HCEC 1CT (cell line): ENCODE results near the gene PPP1R13B.
"Not testable (repeated sequence)": the region's sequence is repeated elsewhere in the genome, so short reads cannot be mapped to it uniquely, and the experiment has no call there.

Experiments used
- DNase-seq: peaks from one replicate; pipeline ENCODE4 v3.0.0-alpha.2; 2017

PPP1R13B gene

DNA sequence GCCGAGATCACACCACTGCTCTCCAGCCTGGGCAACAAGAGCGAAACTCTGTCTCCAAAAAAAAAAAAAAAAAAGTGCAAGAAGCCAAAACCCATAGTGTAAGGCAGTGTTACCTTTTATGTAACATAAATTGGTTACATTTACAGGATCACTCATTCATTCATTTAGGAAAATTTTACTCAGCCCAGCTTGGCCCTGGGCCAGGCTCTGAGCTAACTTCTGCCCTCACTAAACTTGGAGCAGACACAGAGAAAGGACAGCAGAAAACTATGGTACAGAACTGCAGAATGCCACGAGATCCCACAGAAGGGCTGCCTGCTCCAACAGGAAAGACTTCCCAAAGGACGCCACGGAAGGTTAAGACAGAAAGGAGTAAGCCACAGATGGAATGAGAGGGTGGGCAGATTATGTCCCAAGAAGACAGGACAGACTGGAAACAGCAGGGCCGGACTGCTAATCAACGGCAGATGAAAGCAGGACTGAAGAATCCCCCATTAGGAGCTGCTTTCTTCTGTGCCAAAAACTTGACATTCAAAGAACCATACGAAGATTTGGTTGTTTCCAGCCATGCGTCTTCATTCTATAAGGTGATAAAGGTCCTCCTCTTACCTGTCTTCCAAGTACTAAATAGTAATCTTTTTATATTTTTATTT lies 18.9 kb downstream of the PPP1R13B start:
- no peak for DNase-seq

DNA sequence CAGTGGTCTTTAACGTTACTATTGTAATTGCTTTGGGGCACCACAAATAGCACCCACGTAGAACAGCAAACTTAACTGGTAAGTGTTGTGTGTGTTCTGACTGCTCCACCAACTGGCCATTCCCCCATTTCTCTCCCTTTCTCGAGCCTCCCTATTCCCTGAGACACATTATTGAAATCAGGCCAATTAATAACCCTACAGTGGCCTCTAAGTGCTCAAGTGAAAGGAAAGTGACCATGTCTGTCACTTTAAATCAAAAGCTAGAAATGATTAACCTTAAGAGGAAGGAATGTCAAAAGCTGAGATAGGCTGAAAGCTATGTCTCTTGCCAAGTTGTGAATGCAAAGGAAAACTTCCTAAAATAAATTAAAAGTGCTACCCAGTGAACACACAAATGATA lies 22.3 kb downstream of the PPP1R13B start:
- no peak for DNase-seq

DNA sequence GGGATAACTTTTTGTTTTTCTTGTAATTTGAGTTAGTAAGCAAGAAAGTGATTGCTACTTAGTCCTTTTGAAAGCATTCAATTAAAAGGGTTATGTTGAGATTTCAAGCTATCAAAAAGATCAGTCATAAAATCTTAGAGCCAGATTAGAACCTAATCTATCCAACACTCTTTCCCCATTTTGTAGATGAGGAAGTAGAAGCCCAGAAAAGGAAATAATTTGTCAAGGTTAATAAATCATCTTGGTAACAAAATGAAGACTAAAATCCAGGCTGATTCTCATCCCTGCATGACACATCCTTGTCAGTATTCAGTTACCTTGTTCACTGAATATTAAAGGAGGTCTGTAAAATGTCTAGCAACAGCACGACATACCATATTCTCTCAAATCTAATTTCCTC lies 26.5 kb downstream of the PPP1R13B start:
- no peak for DNase-seq

DNA sequence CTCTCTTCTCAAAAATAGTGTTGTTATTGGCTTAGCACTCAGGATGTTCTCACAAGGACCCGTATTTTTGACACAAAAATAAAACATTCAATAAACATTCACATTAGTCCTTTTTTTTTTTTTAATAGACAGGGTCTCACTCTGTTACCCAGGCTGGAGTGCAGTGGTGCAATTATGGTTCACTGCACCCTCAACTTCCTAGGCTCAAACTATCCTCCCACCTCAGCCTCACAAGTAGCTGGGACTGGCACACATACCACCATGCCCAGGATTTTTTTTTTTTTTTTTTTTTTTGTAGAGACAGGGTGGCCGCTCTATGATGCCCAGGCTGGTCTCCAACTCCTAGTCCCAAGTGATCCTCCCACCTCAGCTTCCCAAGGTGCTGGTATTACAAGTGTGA lies 27.0 kb downstream of the PPP1R13B start:
- no peak for DNase-seq

DNA sequence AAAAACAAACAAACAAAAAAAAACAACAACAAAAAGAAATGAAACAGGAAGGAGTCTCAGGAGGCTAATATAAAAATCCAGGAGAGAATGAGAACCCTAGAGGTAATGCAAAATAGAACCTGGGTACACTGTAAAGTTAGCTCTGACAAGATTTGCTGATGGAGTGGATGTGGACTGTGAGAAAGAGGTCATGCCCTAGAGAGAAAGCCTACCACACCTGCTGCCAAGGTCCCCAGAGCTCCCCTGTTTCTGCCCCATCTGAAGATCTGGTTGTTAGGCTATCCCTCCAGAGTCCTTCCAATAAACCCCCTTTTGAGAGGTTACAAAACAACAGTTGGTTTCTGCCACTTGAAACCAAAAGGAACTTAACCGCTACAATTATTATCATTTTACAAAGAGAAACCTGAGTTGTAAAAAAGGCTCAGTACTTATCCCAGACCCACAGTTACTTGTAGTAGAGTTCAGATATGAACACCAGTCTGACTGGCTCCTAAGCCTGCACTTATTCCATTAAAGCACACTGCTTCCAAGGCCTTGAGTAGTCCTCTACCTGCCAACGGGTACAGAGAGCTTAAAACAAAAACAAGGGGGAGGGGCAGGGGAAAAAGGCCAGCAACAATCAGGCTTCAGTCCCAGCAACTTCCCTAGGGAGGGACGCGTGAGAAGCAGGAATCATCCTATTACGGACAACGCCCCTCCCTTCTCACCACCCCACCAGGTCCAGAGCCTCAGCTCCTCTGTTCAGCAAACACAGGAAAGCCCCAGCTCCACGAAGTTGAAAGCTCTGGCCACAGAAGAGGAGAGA lies 27.7 kb downstream of the PPP1R13B start:
- DNase-seq, result no peak

DNA sequence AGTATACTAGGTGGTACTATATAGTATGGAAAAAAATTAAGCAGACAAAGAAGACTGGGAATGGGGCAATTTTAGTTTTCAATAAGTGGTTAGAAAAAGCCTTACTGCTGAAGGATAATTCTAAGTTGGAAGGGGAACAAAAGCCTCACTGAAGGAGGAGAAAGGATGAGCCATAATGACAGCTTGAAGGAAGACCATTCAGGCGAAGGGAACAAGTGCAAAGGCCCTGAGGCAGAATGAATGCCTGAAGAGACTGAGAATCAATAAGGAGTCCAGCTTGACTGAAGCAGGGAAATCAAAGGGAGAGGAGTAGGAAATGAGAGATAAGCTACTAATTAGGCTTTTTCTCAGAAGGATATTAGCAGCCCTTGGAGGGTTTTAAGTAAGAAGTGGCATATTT lies 28.5 kb downstream of the PPP1R13B start:
- no peak for DNase-seq

DNA sequence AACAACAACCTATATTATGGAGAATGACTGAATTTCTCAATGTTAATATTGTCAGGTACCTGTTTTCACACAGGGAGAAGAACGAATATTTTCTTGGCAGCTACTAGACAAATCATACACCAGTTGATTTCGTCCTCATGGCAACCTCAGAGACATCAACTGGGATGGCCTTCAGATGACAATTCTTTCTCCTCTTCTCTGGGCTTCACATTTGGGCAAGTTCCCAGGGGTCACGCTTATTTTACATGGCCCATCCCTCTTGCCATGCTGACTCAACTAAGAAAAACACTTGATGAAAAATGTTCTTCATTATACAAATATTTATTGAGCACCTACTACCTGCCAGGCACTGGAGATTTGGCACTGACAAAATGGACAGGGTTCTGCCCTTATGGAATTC lies 29.0 kb downstream of the PPP1R13B start:
- DNase-seq, result no peak

DNA sequence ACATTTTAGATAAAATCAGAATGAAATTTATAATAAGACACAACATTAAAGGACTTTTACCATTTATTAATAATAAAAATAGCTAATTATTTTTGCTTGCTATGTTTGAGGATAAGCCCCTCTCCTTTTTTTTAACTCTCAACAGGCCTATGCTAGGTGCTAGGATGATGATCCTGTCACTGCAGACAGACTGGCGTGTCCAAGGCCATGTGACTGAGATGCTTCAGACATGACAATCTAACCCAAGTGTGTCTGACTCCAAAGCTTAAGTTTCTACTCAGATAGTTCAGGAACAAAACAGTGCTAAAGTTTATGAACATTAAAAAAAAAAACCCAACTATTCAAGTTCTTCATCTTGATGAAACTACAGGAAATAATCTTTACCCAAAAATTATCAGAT lies 29.8 kb downstream of the PPP1R13B start:
- no peak for DNase-seq

DNA sequence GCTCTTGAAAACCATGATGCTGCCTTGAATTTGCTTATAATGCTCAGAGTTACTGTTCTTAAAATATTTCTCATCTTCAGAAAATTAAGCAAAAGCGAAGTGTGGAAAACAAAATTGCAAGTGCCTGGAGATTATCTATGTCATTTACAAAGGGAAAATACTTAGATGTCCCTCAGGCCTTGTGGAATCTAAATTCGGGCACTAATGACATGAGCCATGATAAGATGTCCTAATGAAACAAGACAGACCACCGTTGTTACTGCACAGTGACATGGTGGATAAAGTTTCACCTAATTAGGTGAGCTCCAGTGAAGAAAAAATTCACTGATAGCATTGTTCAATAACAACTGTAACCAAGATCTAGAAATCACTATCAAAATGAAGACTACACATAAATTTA lies 30.4 kb downstream of the PPP1R13B start:
- no peak for DNase-seq

DNA sequence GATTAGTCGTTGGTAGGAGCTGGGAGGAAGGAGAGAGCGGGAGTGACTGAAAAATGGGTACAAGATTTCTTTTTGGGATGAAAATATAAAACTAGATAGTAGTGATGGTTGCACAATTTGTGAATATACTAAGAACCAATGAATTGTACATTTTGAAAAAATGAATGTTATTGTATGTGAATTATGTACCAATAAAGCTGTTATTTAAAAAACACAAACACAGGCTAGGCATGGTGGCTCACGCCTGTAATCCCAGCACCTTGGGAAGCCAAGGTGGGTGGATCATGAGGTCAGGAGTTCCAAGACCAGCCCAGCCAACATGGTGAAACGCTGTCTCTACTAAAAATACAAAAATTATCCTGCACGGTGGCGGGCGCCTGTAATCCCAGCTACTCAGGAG lies 32.1 kb downstream of the PPP1R13B start:
- DNase-seq, result no peak

DNA sequence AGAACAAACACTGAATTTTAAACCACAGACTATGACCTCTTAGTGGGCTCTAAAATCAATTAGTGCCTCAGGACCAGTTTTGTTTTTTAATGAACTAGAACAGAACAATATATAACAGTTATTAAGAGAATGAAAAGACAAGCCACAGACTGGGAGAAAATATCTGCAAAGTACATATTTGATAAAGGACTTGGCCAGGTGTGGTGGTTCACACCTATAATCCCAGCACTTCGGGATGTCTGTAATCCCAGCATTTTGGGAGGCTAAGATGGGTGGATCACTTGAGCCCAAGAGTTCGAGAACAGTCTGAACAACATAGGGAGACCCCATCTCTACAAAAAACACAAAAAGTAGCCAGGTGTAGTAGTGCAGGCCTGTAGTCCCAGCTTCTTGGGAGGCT lies 36.2 kb downstream of the PPP1R13B start:
- DNase-seq, result no peak

DNA sequence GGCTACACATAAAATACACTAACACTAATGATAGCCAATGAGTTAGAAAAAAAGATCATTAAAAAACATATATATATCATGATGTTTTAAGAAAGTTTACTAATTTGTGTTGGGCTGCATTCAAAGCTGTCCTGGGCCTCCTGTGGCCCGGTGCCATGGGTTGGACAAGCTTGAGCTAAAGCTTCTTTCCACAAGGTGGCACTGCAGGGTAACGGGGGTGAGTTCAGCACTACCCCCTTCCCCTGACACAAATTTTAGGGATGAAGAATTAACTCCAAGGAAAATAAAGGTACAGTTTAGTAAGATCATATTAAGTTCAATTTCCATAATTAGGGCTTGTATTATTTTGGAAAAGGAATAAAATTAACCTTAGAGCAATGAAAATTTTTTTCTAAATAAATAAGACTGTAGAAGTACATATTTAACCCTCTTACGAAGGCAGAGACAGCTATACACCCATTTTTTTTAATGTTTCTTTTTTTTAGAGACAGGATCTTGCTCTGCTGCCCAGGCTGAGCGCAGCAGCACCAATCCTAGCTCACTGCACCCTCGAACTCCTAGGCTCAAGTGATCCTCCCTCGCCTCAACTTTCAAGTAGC lies 38.9 kb downstream of the PPP1R13B start:
- DNase-seq, result peak; percentile 68

DNA sequence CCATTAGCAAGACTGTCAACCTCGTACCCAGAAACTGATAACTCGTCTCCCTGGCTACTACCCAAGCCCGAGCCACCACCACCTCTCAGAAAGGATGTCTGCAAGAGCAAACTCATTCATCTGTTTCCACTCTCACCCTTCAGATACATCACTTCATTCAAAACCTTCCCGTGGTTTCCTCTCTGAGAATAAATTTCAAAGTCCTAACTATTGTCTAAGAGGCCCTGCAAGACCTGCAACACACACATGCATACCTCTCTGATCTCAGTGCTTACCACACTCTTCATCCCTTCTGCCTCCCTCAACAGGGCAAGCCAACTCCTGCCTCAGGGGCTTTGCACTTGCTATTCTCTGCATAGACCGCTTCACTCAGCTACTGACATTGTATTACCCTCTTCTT lies 40.6 kb downstream of the PPP1R13B start:
- DNase-seq, result no peak

DNA sequence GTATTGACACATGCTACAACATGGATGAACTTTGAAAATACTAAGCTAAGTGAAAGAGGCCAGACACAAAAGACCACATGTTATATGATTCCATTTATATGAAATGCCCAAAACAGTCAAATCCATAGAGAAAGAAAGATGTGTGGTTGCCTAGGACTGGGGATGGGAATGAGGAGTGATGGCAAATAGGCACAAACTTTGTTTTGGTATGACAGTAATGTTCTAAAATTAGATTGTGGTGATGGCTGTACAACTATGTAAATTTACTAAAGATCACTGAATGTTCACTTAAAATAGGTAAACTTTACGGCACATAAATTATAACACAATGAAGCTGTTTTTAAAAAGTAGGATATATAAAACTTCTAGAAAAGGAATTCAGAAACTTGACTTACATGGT lies 41.7 kb downstream of the PPP1R13B start:
- no peak for DNase-seq

DNA sequence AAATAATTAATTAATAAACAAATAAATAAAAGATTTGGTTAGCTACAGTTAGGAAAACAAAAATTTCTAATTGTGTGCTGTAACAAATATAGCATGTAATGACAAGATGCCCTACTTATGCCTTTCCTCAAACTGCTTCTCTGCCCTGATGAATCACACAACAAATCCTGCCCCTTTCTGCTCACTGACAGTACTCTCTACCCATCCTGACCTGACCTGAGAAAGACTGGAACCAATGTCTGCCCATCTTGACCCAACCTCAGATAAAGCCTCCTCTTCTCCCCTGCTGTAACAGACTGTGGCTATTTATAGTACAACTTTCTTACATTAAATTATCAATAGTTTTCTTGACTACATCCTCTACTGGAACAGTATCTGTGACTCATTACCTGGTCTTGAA lies 43.7 kb downstream of the PPP1R13B start:
- DNase-seq, result peak; percentile 41

DNA sequence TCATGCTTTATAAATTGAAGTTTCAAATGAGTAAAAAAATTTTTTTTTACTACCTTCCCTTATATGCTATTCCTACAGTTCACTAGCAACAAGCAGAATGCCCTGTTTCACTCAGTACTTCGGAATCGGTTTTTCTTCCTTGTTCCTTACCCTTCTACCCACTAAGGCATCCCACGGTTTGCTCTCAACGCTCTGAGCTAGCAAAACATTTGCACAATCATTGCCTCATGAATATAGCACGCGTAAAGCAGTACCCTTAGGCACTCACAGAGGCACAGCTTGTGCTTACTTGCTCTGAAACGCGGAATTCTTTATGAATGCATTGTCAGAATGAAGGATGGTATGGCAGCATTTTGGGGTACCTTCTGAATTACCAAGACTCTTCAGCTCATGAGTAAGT lies 45.0 kb downstream of the PPP1R13B start:
- no peak for DNase-seq

DNA sequence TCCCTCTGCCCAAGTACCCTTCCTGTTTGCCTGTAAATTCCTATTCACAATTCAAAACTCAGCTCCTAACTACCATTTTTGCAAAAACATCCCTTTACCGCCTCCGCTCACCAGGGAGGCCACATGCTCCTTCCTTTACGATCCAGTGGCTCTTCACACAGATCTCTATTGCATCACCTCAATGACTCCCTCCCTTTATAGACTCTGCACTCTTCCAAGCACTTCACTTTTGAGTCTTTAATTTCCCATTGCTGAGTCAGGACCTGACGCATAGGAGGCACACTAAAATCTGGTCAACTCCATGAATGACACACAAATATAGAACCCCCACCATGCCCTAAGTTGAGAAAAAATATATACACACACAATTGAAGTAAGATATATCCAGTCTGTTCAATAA lies 45.9 kb downstream of the PPP1R13B start:
- DNase-seq, result peak; percentile 87

DNA sequence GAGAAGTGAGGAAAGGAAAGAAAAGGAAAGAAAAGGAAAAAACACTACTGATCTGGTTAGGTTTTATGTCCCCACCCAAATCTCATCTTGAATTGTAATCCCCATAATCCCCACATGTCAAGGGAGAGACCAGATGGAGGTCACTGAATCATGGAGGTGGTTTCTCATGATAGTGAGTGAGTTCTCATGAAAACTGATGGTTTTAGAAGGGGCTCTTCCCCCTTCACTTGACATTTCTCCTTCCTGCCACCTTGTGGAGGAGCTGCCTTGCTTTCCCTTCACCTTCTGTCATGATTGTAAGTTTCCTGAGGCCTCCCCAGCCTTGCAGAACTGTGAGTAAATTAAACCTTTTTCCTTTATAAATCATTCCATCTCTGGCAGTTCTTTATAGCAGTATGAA lies 54.2 kb downstream of the PPP1R13B start:
- not testable (repeated sequence) for DNase-seq

DNA sequence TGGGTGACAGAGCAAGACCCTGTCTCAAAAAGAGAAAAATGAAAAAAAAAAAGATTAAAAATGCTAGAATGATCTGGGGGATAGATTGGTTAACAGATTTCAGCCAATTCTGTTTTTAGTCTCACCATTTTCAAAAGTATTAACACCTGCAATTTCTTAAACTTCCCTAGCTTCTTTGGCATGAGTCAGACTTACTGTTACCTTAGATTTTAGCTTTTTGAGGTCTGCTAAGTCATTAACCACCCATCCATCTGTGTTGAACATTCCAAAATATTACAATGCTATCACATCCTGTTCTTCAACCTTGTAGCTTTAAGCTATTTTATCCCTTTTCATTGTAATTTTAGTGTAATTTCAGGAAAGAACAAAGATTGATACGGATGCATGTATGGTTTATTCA lies 59.3 kb downstream of the PPP1R13B start:
- DNase-seq, result no peak

DNA sequence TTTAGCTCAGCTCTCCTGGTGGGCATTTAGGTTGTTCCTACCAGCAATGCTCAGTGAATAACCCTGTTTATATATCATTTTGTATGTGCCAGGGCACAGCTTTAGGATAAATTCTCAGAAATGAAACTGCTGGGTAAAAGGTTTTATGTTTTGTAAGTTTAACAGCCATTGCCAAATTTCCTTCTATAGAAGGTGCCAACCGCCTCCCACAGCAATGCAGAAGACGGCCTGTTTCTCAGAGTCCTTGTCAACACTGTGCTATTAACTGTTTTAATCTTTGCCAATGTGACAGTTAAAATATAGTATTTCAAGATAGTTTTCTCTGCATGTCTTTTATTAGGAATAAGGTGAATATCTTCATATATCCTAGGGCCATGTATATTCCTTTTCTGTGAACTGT lies 65.0 kb downstream of the PPP1R13B start:
- DNase-seq, result no peak

DNA sequence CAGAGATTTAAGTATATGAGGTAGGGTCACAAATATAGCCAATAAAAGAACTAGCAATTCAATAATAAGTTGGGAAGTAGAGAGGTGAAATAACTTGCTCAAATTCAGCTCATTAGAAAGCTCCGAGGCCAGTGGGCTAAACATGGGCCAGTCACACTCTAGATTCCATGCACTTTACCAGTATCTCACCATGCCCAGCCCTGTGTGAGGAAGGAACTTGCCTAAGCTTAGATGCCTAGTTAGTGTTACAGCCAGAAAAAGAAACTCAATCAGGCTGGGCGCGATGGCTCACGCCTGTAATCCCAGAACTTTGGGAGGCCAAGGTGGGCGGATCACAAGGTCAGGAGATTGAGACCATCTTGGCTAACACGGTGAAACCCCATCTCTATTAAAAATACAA lies 71.1 kb downstream of the PPP1R13B start:
- DNase-seq, result not testable (repeated sequence)

DNA sequence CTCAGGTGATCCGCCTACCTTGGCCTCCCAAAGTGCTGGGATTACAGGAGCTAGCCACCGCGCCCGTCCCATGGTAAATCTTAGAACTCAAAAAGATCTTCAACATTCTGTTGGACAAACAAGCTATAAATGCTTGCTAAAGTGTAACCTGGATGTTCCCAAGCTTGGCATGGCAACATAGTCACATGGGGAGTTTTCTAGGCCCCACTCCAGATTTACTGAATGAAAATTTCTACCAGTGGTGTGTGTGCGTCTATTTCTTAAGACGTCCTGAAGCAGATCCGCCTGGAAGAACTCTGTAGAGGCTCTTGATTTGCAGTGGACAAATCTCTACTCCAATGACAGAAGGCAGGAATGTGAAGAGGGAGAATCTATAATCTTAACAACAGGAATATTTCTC lies 71.9 kb downstream of the PPP1R13B start:
- DNase-seq, result no peak

DNA sequence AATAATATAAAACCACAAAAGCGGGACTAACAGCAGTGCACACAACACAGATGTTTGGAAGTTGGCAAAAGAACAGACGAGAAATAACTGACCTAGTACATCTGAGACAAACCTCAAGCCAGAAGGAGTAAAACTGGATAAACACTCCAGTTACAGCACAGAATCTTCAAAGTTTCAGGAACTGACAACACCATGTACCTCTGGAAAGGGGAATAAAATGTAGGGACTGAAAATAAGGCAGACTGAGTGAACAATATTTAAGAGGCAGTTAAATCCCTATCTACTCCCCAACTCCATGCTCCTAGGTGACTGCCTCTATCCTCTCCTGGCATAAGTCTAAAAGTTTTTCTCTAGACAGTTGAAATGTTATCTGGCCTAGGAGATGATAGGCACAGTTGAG lies 73.9 kb downstream of the PPP1R13B start:
- no peak for DNase-seq

DNA sequence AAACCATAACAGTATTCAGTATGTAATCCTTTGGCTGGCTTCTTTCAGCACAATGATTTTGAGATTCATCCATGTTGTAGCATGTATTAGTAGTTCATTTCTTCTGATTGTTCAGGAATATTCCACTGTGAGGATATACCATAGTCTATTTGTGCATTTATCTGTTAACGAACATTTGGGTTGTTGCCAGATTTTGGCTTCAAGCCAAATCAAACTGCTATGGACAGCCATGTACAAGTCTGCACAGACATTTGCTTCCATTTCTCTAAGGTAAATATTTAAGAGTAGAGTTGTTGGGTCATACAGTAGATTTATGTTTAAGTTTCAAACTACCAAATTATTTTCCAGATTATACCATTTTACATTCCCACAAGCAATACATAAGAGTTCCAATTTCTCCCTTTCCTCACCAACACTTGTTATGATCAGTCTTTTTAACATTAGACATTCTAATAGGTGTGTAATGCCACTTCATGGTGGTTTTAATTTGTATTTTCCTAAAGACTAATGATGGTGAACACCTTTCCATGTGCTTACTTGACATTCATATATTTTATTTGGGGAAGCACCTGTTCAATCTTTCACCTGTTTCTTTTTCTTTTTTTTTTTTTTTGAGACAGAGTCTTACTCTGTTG lies 75.2 kb downstream of the PPP1R13B start:
- no peak for DNase-seq
